Vagina (tissue), 2 donors: ENCODE data around the gene CTSH.
"Not testable (repeated sequence)": the region's sequence is repeated elsewhere in the genome, so short reads cannot be mapped to it uniquely, and the experiment has no call there.

Experiments
- POLR2A ChIP-seq, 2 donors: fragments of 450-650 bp; IDR thresholded peaks; one replicate each; pipeline ENCODE4 v1.6.1; 2017; ENCODE audit warnings: antibody characterized with exemption in 2 of 2, mild to moderate bottlenecking in 2 of 2, moderate library complexity in 2 of 2
- TF ChIP-seq, protein P1 (sequence below), 3 experiments: fragments of 450-650 bp in 2 of 3; fragments of 200-600 bp in 1 of 3; sonication (generic) in 1 of 3; IDR thresholded peaks; one replicate each; pipeline ENCODE4 v1.5.1; 2017 to 2019; ENCODE audit warnings: antibody characterized with exemption in 3 of 3, mild to moderate bottlenecking in 2 of 3, moderate library complexity in 2 of 3

DNA sequence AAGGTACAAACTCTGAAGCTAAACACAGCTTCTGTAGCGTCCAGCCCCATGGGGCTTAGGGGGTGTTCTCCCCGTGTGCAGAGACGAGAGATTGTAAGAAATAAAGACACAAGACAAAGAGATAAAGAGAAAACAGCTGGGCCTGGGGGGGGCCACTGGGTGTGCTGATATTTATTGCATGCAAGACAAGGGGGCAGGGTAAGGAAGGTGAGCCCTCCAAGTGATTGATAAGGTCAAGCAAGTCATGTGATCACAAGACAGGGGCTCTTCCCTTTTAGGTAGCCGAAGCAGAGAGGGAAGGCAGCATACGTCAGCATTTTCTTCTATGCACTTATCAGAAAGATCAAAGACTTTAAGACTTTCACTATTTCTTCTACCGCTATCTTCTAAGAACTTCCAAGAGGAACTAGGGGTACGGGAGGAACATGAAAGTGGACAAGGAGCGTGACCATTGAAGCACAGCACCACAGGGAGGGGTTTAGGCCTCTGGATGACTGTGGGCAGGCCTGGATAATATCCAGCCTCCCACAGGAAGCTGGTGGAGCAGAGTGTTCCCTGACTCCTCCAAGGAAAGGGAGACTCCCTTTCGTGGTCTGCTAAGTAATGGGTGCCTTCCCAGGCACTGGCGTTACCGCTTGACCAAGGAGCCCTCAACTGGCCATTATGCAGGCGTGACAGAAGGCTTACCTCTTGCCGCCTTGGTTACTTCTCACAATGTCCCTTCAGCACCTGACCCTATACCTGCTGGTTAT is 42.4 kb downstream of the CTSH start:
- not testable (repeated sequence) for TF ChIP-seq POLR2A (IDR thresholded peaks at IDR 0.05)
- TF ChIP-seq, protein P1, sequence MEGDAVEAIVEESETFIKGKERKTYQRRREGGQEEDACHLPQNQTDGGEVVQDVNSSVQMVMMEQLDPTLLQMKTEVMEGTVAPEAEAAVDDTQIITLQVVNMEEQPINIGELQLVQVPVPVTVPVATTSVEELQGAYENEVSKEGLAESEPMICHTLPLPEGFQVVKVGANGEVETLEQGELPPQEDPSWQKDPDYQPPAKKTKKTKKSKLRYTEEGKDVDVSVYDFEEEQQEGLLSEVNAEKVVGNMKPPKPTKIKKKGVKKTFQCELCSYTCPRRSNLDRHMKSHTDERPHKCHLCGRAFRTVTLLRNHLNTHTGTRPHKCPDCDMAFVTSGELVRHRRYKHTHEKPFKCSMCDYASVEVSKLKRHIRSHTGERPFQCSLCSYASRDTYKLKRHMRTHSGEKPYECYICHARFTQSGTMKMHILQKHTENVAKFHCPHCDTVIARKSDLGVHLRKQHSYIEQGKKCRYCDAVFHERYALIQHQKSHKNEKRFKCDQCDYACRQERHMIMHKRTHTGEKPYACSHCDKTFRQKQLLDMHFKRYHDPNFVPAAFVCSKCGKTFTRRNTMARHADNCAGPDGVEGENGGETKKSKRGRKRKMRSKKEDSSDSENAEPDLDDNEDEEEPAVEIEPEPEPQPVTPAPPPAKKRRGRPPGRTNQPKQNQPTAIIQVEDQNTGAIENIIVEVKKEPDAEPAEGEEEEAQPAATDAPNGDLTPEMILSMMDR (IDR thresholded peaks at IDR 0.05) = not testable (repeated sequence)
